Nephron progenitor cell (in vitro differentiated cells): ENCODE results near the gene FDXACB1.

Source experiments
- DNase-seq: peaks from one replicate; pipeline ENCODE4 v3.0.0; 2021
- H3K27ac Mint-ChIP-seq: 2 replicates; pipeline ENCODE4 v1.8.0; 2021; ENCODE audit warnings: mild to moderate bottlenecking, moderate library complexity, mixed read lengths
- H3K27me3 Mint-ChIP-seq: 2 replicates; pipeline ENCODE4 v1.8.0; 2021; ENCODE audit warnings: mild to moderate bottlenecking, low read depth, mixed read lengths; ENCODE audit not compliant: poor library complexity
- H3K36me3 Mint-ChIP-seq: 2 replicates; pipeline ENCODE4 v1.8.0; 2021; ENCODE audit warnings: low read depth, mixed read lengths
- H3K4me1 Mint-ChIP-seq: 2 replicates; pipeline ENCODE4 v1.8.0; 2021; ENCODE audit warnings: mixed read lengths
- H3K4me3 Mint-ChIP-seq: 2 replicates; pipeline ENCODE4 v1.8.0; 2021; ENCODE audit warnings: mild to moderate bottlenecking, moderate library complexity, mixed read lengths
- H3K9me3 Mint-ChIP-seq: 2 replicates; pipeline ENCODE4 v1.8.0; 2021; ENCODE audit warnings: mild to moderate bottlenecking, moderate library complexity, mixed read lengths
- TF ChIP-seq, protein P1 (sequence below): fragments of 200-600 bp; sonication (generic); IDR thresholded peaks from 2 replicates; pipeline ENCODE4 v1.5.0; 2021; ENCODE audit warnings: antibody characterized with exemption

Gene FDXACB1

GRCh38 chr11:111917312-111917711 is 38.3 kb upstream of the FDXACB1 start:
- no peaks in the 10 kb centered on the region for H3K9me3 Mint-ChIP-seq
- peaks cover 34% of the 10 kb centered on the region for H3K4me1 Mint-ChIP-seq
- H3K4me3 Mint-ChIP-seq = no peak overlapping the region
- no peak overlapping the region for H3K27ac Mint-ChIP-seq
- no peak for DNase-seq
- no peaks in the 10 kb centered on the region for H3K36me3 Mint-ChIP-seq
- TF ChIP-seq, protein P1, sequence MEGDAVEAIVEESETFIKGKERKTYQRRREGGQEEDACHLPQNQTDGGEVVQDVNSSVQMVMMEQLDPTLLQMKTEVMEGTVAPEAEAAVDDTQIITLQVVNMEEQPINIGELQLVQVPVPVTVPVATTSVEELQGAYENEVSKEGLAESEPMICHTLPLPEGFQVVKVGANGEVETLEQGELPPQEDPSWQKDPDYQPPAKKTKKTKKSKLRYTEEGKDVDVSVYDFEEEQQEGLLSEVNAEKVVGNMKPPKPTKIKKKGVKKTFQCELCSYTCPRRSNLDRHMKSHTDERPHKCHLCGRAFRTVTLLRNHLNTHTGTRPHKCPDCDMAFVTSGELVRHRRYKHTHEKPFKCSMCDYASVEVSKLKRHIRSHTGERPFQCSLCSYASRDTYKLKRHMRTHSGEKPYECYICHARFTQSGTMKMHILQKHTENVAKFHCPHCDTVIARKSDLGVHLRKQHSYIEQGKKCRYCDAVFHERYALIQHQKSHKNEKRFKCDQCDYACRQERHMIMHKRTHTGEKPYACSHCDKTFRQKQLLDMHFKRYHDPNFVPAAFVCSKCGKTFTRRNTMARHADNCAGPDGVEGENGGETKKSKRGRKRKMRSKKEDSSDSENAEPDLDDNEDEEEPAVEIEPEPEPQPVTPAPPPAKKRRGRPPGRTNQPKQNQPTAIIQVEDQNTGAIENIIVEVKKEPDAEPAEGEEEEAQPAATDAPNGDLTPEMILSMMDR = no peak
- H3K27me3 Mint-ChIP-seq = peaks cover 24% of the 10 kb centered on the region

DNA sequence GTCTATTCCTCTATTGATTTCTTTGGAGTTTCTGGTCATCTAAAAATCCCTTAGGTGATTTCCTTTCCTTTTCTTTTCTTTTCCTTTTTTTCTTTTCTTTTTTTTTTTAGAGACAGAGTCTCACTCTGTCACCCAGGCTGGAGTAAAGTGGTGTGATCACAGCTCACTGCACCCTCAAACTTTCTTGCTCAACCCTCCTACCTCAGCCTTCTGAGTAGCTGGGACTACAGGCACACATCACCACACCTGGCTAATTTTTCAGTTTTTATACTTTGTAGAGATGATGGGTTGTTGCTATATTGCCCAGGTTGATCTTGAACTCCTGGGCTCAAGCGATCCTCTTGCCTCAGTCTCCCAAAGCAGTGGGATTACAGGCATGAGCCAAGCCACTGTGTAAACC is 37.8 kb upstream of the FDXACB1 start:
- H3K27me3 Mint-ChIP-seq = peaks cover 22% of the 10 kb centered on the region
- no peak overlapping the region for H3K4me3 Mint-ChIP-seq
- no peaks in the 10 kb centered on the region for H3K36me3 Mint-ChIP-seq
- H3K9me3 Mint-ChIP-seq = no peaks in the 10 kb centered on the region
- peaks cover 39% of the 10 kb centered on the region for H3K4me1 Mint-ChIP-seq
- H3K27ac Mint-ChIP-seq = no peak overlapping the region
- DNase-seq = no peak
- TF ChIP-seq, protein P1 = no peak

GRCh38 chr11:111913997-111914396 is 35.0 kb upstream of the FDXACB1 start:
- no peak for DNase-seq
- H3K9me3 Mint-ChIP-seq = no peaks in the 10 kb centered on the region
- H3K4me3 Mint-ChIP-seq = no peak overlapping the region
- H3K4me1 Mint-ChIP-seq = peaks cover 51% of the 10 kb centered on the region
- H3K27ac Mint-ChIP-seq = no peak overlapping the region
- peaks cover 19% of the 10 kb centered on the region for H3K27me3 Mint-ChIP-seq
- TF ChIP-seq, protein P1 = no peak
- no peaks in the 10 kb centered on the region for H3K36me3 Mint-ChIP-seq

GRCh38 chr11:111913031-111913861 is 34.3 kb upstream of the FDXACB1 start:
- Mint-ChIP-seq H3K36me3 (no peaks in the 10 kb centered on the region), H3K9me3 (no peaks in the 10 kb centered on the region), H3K27ac (no peak overlapping the region), H3K4me1 (peaks cover 43% of the 10 kb centered on the region), H3K27me3 (peaks cover 19% of the 10 kb centered on the region), H3K4me3 (no peak overlapping the region)
- TF ChIP-seq, protein P1 = no peak
- no peak for DNase-seq

DNA sequence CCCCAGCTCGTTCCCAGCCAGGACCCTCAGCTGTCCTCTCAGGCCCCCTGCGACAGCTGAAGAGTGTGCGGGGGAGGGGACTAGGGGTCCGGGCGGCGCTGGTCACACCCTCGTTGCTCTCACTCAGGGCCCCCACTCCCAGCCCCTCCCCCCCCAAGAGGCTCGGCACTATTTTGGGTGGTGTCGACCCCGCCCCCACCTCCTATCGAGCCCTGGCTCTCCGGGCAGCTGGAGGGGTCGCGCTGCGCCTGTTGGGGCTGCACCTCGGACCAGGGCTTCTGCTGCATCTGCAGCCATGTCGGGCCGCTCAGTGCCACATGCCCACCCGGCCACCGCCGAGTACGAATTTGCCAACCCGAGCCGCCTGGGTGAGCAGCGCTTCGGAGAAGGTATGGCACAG is 33.6 kb upstream of the FDXACB1 start, which contains the start of gene HSPB2:
TSS of gene HSPB2 (plus strand) at position 200 of the 400 bp plus-strand sequence. CDS start at position 296, 96 bp downstream.
- TF ChIP-seq, protein P1 = no peak
- Mint-ChIP-seq H3K27me3 (peaks cover 19% of the 10 kb centered on the region), H3K27ac (no peak within 1 kb of the TSS), H3K36me3 (no peaks in the 10 kb centered on the region), H3K4me3 (peak within 1 kb of the TSS; percentile 58), H3K4me1 (peaks cover 37% of the 10 kb centered on the region), H3K9me3 (no peaks in the 10 kb centered on the region)
- DNase-seq = peak; percentile 15
